Measurements from ENCODE around the gene RND2.

DNA sequence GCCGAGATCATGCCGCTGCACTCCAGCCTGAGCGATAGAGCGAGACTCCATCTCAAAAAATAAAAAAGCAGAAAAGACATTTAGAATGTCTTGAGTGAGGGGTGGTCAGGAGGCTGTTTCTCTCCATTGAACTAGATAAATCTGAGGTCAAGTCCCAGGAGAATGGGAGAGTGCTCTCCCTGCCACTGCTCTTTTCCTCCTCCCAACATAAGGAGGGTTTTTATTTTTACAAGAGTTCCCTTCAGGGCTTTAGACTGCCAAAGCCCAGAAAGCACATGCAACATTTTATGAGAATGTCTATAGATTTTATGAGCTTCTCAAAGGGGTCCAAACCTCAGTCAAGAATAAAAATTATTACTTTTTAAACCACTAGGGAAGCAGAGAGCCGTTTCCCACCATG lies 1.6 kb downstream of the RND2 start:
- no peak for TF ChIP-seq EZH2 (IDR thresholded peaks at IDR 0.05; ENCODE audit: borderline replicate concordance, low read depth, low read length, severe bottlenecking)
- TF ChIP-seq, protein P1, sequence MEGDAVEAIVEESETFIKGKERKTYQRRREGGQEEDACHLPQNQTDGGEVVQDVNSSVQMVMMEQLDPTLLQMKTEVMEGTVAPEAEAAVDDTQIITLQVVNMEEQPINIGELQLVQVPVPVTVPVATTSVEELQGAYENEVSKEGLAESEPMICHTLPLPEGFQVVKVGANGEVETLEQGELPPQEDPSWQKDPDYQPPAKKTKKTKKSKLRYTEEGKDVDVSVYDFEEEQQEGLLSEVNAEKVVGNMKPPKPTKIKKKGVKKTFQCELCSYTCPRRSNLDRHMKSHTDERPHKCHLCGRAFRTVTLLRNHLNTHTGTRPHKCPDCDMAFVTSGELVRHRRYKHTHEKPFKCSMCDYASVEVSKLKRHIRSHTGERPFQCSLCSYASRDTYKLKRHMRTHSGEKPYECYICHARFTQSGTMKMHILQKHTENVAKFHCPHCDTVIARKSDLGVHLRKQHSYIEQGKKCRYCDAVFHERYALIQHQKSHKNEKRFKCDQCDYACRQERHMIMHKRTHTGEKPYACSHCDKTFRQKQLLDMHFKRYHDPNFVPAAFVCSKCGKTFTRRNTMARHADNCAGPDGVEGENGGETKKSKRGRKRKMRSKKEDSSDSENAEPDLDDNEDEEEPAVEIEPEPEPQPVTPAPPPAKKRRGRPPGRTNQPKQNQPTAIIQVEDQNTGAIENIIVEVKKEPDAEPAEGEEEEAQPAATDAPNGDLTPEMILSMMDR (IDR thresholded peaks at IDR 0.05; ENCODE audit: borderline replicate concordance, extremely low read depth, low read length, poor library complexity, severe bottlenecking): no peak

All from DND-41 (cell line).